Muscle of arm (tissue), 12 donors: ENCODE results near the gene GOLPH3L. TPM values are rescaled to one million over a fixed set of nuclear protein-coding genes. Genes with fewer than 3 reads are reported as not detected.
"Not testable (repeated sequence)": the region's sequence is repeated elsewhere in the genome, so short reads cannot be mapped to it uniquely, and the experiment has no call there.

Source experiments
- DNase-seq: peaks from one replicate; pipeline ENCODE4 v3.0.0-alpha.2; 2013
- polyA plus RNA-seq, 12 donors: library from polyadenylated mRNA; unstranded; fragments of 120-200 nt; gene quantifications; one replicate each; pipeline ENCODE4 v1.2.1, GENCODE V29; 2013; ENCODE audit not compliant: insufficient read length in 12 of 12

Gene GOLPH3L
- polyA plus RNA-seq, 12 donors = 15.0 to 27.1 (median 19.7) TPM; not detected in 1

- DNase-seq = no peak
Observed at GRCh38 chr1:150619576-150620509, 77.1 kb downstream of the GOLPH3L start.

GRCh38 chr1:150615346-150616201 lies 81.4 kb downstream of the GOLPH3L start:
- DNase-seq = no peak

GRCh38 chr1:150613061-150613920 lies 83.7 kb downstream of the GOLPH3L start:
- DNase-seq = no peak

GRCh38 chr1:150612014-150612345 lies 85.0 kb downstream of the GOLPH3L start:
- no peak for DNase-seq

GRCh38 chr1:150610576-150610975 lies 86.4 kb downstream of the GOLPH3L start:
- no peak for DNase-seq

- DNase-seq = peak; percentile 59
Observed at GRCh38 chr1:150609732-150610131, 87.2 kb downstream of the GOLPH3L start.

GRCh38 chr1:150606463-150607142 lies 90.4 kb downstream of the GOLPH3L start:
- no peak for DNase-seq

GRCh38 chr1:150605451-150605731 lies 91.6 kb downstream of the GOLPH3L start:
- not testable (repeated sequence) for DNase-seq

GRCh38 chr1:150604226-150604588 lies 92.7 kb downstream of the GOLPH3L start:
- DNase-seq = no peak

- no peak for DNase-seq
Observed at GRCh38 chr1:150603711-150604110, 93.2 kb downstream of the GOLPH3L start.

GRCh38 chr1:150602372-150602771 lies 94.6 kb downstream of the GOLPH3L start:
- not testable (repeated sequence) for DNase-seq

- no peak for DNase-seq
Observed at GRCh38 chr1:150601540-150601939, 95.4 kb downstream of the GOLPH3L start.

GRCh38 chr1:150598346-150598745 lies 98.6 kb downstream of the GOLPH3L start:
- DNase-seq = not testable (repeated sequence)

- no peak for DNase-seq
Observed at GRCh38 chr1:150596976-150597375, 100.0 kb downstream of the GOLPH3L start.

Other genes with a start within 250 kb of the GOLPH3L start
- gene TARS2, start 209.7 kb downstream of the GOLPH3L start, polyA plus RNA-seq = 10 to 100 TPM in 11 of 12 donors, not detected in 1; 13.1 to 25.8 (median 20.4) TPM
- 10 to 100 TPM in 2 of 12 donors, 1 to 10 TPM in 9, not detected in 1; 2.9 to 26.5 (median 4.4) TPM for gene ECM1, start 189.0 kb downstream of the GOLPH3L start, polyA plus RNA-seq
- gene FALEC, start 181.4 kb downstream of the GOLPH3L start, polyA plus RNA-seq = 1 to 10 TPM in 5 of 12 donors, under 1 TPM in 4, not detected in 3; 0.40 to 2.0 (median 1.2) TPM
- gene ADAMTSL4, start 147.7 kb downstream of the GOLPH3L start, polyA plus RNA-seq = 10 to 100 TPM in 11 of 12 donors, not detected in 1; 37.5 to 77.9 (median 49.0) TPM
- 100 to 1,000 TPM in 11 of 12 donors, not detected in 1; 125 to 262 (median 159) TPM for gene MCL1, start 117.5 kb downstream of the GOLPH3L start, polyA plus RNA-seq
- 100 to 1,000 TPM in 11 of 12 donors, not detected in 1; 102 to 177 (median 118) TPM for gene ENSA, start 67.5 kb downstream of the GOLPH3L start, polyA plus RNA-seq
- under 1 TPM in 1 of 12 donors, not detected in 11; 0.27 TPM for gene HORMAD1, start 23.7 kb upstream of the GOLPH3L start, polyA plus RNA-seq
- 10 to 100 TPM in 10 of 12 donors, 1 to 10 TPM in 1, not detected in 1; 9.7 to 26.8 (median 14.5) TPM for gene CTSS, start 68.6 kb upstream of the GOLPH3L start, polyA plus RNA-seq
- 100 to 1,000 TPM in 2 of 12 donors, 10 to 100 TPM in 9, not detected in 1; 52.9 to 166 (median 61.1) TPM for gene CTSK, start 111.1 kb upstream of the GOLPH3L start, polyA plus RNA-seq
- gene ARNT, start 179.4 kb upstream of the GOLPH3L start, polyA plus RNA-seq = 10 to 100 TPM in 11 of 12 donors, not detected in 1; 27.6 to 59.4 (median 38.0) TPM
- not detected for gene CTXND2, start 190.0 kb upstream of the GOLPH3L start, polyA plus RNA-seq
- 10 to 100 TPM in 11 of 12 donors, not detected in 1; 29.8 to 72.2 (median 39.1) TPM for gene SETDB1, start 229.2 kb upstream of the GOLPH3L start, polyA plus RNA-seq